ENCODE data around the gene OSMR. TPM values are rescaled to one million over a fixed set of nuclear protein-coding genes. Genes with fewer than 3 reads are reported as not detected.

Gene OSMR
- total RNA-seq, 1 experiment from 2014 or later, result 82.4 TPM

- intact Hi-C loops (cut with micrococcal nuclease; ENCODE audit: unreplicated experiment), result no loop called here
- ChIA-PET POLR2A (no interaction called here), CTCF (no interaction called here)
- 0 out of 2 replicates have a peak, but pooled peaks cover 3% of the 10 kb centered on the region for H3K36me3 ChIP-seq (ENCODE audit: control insufficient read depth, insufficient read depth, low read length)
- in situ Hi-C loops (cut with HindIII; ENCODE audit: low pct_unique_long_range_greater_than_20kb, low sequenced_read_pairs), result no loop called here
- no peak overlapping the region for H3K27ac ChIP-seq (ENCODE audit: low read length)
- ATAC-seq, result no peak
- BruUV-seq (replicated peaks), result no TSS peak
- TF ChIP-seq, protein P1, sequence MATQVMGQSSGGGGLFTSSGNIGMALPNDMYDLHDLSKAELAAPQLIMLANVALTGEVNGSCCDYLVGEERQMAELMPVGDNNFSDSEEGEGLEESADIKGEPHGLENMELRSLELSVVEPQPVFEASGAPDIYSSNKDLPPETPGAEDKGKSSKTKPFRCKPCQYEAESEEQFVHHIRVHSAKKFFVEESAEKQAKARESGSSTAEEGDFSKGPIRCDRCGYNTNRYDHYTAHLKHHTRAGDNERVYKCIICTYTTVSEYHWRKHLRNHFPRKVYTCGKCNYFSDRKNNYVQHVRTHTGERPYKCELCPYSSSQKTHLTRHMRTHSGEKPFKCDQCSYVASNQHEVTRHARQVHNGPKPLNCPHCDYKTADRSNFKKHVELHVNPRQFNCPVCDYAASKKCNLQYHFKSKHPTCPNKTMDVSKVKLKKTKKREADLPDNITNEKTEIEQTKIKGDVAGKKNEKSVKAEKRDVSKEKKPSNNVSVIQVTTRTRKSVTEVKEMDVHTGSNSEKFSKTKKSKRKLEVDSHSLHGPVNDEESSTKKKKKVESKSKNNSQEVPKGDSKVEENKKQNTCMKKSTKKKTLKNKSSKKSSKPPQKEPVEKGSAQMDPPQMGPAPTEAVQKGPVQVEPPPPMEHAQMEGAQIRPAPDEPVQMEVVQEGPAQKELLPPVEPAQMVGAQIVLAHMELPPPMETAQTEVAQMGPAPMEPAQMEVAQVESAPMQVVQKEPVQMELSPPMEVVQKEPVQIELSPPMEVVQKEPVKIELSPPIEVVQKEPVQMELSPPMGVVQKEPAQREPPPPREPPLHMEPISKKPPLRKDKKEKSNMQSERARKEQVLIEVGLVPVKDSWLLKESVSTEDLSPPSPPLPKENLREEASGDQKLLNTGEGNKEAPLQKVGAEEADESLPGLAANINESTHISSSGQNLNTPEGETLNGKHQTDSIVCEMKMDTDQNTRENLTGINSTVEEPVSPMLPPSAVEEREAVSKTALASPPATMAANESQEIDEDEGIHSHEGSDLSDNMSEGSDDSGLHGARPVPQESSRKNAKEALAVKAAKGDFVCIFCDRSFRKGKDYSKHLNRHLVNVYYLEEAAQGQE (IDR thresholded peaks at IDR 0.05; ENCODE audit: insufficient read depth in 1 of 2, low read depth in 2 of 2, low read length in 1 of 2), result no peak
- TF ChIP-seq SIN3A (IDR thresholded peaks at IDR 0.05; ENCODE audit: borderline replicate concordance, insufficient read depth, low read depth, low read length) (no peak), POLR2AphosphoS5 (IDR thresholded peaks at IDR 0.05; ENCODE audit: low read depth, low read length) (no peak), CTCF (IDR thresholded peaks at IDR 0.05) (no peak), TCF7L2 (IDR thresholded peaks at IDR 0.05; ENCODE audit: low read depth, low read length) (no peak)
- no peak for DNase-seq (ENCODE audit: low read depth, low spot score)
- peaks cover 12% of the 10 kb centered on the region for H3K4me1 ChIP-seq (ENCODE audit: control insufficient read depth, insufficient read depth, low read length)
- H3K27me3 ChIP-seq (ENCODE audit: control insufficient read depth, insufficient read depth, low read length), result no peaks in the 10 kb centered on the region
- H3K4me3 ChIP-seq (ENCODE audit: low read depth in 2 of 2, low read length in 2 of 2), result no peak overlapping the region
- H3K9me3 ChIP-seq (ENCODE audit: control insufficient read depth, insufficient read depth, low read depth, low read length), result peaks cover 3% of the 10 kb centered on the region; the same call in 1 of the 2 replicates
These were observed 21.6 kb downstream of the OSMR start for GRCh38 chr5:38867416-38867815.

- 0 out of 2 replicates have a peak, but pooled peaks cover 4% of the 10 kb centered on the region for H3K36me3 ChIP-seq (ENCODE audit: control insufficient read depth, insufficient read depth, low read length)
- in situ Hi-C loops (cut with HindIII; ENCODE audit: low pct_unique_long_range_greater_than_20kb, low sequenced_read_pairs), result no loop called here
- intact Hi-C loops (cut with micrococcal nuclease; ENCODE audit: unreplicated experiment), result no loop called here
- ATAC-seq, result no peak
- BruUV-seq (replicated peaks), result no TSS peak
- ChIA-PET POLR2A (no interaction called here), CTCF (no interaction called here)
- peaks cover 12% of the 10 kb centered on the region for H3K4me1 ChIP-seq (ENCODE audit: control insufficient read depth, insufficient read depth, low read length)
- H3K27me3 ChIP-seq (ENCODE audit: control insufficient read depth, insufficient read depth, low read length), result no peaks in the 10 kb centered on the region
- no peaks in the 10 kb centered on the region for H3K9me3 ChIP-seq (ENCODE audit: control insufficient read depth, insufficient read depth, low read depth, low read length)
- TF ChIP-seq, protein P1 (IDR thresholded peaks at IDR 0.05; ENCODE audit: insufficient read depth in 1 of 2, low read depth in 2 of 2, low read length in 1 of 2), result no peak
- no peak for DNase-seq (ENCODE audit: low read depth, low spot score)
- no peak overlapping the region for H3K27ac ChIP-seq (ENCODE audit: low read length)
- no peak overlapping the region for H3K4me3 ChIP-seq (ENCODE audit: low read depth in 2 of 2, low read length in 2 of 2)
These were observed 24.8 kb downstream of the OSMR start for GRCh38 chr5:38870595-38870994.
